ENCODE results near the gene E2F8.

The E2F8 gene

DNA sequence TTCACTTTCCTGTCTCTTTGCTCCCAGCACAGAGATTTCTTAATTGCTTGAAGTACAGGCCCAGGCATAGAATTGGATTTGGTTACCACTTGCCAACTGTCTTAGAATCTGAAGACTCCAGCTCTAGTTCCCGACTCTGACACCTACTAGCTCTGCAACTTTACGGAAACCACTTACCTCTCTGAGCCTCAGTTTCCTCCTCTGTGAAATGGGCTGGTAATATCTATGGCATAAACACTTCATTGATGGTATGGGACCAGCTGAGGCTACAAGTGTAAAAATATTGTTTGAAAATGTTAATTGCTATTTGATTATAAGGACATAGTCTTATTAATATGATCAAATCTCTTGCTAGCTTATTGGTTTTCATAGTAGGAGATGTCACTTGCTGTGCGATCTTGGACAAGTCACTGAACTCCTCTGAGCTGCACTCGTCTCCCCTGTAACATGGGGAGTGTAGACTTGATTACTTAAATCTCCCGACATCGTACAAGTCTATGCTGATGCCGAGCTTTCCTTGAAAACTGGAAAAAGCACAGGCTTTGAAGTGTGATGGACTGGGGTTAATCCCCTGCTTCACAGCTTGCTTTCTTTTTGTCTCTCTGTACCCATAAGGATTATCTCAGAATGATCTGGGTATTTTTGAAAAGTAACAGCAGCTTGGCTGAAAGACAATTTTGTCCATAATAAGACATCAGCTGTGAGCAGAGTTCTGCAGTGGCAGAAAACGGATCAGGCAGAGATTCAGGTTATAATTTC lies 11.8 kb upstream of the E2F8 start:
- no peak for DNase-seq

DNA sequence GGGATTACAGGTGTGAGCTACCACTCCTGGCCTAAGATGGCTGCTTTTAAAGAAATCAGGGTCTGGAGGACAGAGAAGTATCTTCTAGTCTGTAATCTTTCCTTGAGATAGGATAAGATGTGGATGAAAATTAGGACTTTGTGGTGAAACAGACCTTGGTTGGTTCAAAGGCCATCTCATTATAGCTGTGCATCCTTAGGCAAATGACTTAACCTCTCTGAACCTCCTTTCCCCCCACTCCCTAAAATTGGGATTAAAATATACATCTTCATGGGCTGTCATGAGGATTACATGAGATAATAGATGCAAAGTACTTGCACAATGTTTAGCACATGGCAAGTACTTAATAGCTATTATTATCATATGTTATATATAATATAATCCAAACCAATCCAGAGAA lies 10.8 kb upstream of the E2F8 start:
- DNase-seq = no peak

DNA sequence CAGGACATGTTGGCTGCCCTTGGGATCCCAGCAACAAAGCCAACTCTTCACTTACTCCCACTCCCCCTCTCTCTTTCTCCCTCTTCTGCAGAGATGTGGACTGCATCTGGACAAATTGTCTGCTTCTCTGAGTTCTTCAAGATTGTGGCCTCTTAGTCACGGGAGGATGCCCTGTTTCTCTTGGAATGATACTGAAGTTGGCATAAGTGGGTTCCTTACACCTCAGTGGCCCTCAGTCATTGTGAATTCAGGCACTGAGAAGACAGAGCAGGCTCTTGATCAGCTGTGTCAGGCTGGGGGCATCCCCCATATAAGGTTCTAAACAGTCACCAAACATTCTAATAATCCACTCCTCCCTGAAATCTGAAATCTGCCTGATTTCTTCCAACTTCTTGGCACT lies 6.1 kb upstream of the E2F8 start:
- no peak for DNase-seq

DNA sequence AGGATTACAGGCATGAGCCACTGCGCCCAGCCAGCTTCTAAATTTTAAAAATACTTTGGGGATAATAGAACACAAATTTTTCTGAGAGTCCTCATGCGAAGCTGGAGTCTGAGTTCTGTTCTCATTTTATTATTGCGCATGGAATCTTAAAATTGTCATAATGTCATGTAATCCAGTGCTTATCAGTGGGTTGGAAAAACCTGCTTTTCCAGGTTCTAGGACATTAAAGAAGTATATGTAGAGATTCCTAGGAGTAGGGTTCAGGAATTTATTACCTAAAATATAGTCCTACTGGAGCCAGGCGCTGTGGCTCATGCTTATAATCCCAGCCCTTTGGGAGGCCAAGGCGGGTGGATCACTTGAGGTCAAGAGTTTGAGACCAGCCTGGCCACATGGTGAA lies 4.6 kb upstream of the E2F8 start:
- no peak for DNase-seq

DNA sequence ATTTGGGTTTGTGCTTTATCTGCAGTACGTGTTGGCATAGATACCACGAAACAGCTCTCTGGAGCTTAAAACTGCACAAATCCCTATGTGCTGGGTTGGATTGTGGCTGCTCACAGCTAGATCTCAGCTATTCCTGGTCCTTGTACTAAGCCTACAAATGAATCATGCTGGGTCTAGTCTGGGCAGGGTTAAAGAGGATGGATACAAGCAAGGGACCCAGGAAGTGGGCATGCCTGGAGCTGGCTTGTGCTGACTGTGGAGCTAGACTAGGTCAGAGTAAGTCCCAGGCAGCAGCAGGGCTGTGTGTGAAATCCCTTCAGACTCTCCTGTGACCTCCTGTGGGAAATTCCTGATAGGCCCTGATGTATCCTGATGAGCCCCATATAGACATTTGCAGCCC lies 3.9 kb upstream of the E2F8 start:
- no peak for DNase-seq

DNA sequence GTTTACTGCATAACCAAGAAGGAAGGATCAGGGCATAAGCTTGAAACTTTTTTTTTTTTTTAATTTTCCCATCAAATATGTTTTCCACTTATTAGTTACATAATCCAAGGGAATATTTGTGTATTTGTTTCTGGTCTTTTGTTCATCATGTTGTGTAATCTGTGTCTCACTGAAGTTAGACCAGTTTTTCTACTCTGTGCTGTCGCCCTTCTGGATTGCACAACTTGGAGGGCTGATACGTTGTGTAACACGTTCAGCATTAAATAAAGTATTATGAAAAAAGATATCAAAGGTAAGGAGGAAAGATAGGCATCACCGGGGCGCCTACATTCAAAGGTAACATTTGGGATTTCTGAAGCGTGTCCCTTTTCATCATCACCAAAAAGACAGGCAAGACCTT lies 3.3 kb upstream of the E2F8 start:
- no peak for DNase-seq

DNA sequence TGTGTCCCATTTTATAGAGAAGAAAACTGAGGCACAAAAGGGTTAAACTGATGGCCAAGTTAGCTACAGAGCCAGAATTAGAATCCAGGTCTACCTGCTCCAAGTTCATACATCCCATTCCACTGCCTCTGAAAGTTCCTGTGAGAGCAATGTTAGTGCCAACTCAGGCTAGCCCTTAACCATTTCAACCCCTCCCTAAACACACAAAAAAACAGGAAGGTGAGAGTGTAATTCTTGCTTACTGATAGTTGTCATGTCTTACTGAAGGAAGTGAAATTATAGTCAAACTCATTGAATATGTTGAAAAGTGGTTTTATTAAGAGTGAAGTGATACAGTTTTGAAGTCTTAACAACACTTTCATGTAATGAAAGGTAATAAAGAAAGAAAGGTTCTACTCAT lies 2.9 kb upstream of the E2F8 start:
- DNase-seq = no peak

DNA sequence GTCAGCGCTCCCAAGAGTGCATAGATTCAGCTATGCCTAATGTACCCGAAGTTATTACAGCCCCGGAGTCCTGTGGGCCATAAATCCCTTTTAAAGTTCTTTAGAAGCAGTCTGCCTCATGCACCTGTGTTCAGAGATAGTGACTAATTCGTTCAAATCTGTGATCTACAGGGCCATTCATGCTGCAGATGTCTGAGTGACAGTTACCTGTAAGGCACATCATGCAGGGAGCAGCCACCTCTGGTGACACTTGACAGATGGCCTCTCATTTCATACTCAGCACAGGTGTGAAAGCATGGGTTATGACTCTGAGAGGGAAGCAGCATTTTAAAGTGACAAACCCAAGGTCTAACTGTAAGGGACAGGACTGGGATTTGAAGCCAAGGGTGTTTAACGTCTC lies 2.4 kb upstream of the E2F8 start:
- DNase-seq = no peak

DNA sequence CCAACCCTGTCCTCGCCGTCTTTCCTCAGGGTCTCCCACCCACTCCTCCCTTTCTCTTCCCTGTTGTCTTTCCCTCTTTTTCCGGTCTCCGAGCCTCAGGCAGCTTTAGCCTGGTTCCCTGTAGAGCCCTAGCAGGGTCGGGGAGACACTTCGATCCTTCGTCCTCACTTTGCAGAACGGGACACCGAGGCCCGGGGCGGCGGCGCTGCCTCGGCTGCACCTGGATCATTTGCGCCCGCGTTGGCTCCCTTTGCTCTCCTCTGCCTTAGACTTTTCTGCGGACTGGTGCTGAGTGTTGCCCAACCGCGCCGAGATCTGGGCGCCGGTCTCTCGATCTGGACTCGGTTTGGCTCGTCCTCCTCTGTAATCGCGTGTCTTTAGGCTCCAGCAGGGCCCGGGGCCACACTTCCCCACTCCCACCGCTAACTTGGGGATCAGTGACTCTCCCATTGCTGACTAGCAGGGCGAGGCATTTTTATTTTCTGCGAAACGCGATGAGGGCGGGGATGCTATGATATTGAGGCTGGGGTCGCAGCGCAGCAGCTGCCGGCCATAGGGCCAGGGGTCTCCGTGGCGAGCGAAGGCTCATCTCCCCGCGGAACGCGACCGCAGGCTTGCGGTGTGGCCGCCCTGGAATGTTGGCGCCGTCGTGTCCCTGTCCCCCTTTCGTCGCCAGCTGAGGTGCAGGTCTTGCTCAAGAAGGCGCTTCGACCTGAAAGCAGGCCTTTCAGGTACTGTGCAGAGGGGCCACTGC lies 1.6 kb upstream of the E2F8 start:
- no peak for DNase-seq

DNA sequence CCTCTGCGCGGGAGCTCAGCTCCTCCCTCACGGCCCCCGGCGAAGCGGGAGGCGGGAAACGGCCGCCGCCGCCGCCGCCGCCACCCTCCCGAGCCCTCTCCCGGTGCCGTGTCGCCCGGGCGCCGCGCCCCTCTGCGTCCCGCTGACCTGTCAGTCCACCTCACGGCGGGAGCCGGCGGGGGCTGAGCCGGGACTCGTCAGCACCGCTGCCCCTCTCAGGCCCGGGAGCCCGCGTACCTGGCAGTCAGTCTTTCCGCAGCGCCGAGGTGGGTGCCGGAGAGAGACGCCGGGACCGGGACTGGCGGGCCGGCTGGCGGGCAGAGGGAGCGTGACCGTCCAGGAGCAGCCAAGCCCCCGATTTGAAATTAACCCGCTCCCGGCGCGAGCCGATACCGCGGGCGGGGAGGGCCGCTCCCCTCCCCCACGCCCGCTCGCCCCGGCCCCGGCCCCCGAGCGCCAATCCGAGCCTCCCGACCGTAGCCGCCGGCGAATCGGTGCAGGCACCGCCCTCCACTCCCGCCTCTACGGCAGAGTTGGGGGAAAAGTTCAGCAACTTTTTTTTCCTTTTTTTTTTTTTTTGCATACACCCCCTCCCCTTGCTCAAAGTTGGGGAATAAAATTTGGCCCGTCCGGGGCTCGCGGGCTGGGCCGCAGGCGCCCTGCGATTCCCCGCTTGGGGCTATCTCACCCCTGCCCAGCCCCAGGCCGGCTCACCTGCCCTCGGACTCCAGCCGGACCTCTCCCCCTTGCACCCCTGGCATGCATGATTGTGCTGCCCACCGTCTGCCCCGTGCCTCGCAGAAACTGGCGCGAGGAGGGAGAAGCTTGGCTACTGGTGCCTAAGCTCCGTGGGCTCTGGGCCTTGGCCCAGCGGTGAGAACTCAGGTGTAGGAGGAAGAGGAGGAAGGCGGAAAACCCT lies 774 bp upstream of the E2F8 start:
- DNase-seq = no peak

DNA sequence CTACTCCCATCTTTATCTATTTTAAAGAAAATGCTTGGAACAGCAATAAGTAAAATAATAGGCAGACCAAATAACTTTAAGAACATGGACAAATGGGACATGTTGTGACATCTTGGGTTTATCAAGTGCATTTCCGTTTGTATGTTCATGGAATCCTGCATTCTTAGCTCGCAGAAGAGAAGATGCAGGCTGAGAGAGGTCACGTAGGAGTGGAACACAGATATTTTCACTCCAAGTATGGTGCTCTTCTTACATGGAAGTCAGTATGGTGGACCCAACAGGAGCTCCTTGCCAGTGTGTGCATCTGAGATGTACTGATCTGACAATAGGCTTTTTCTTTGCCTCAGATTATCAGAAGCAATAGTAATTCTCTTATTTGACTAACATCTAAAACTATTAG lies 1.7 kb downstream of the E2F8 start:
- no peak for DNase-seq

DNA sequence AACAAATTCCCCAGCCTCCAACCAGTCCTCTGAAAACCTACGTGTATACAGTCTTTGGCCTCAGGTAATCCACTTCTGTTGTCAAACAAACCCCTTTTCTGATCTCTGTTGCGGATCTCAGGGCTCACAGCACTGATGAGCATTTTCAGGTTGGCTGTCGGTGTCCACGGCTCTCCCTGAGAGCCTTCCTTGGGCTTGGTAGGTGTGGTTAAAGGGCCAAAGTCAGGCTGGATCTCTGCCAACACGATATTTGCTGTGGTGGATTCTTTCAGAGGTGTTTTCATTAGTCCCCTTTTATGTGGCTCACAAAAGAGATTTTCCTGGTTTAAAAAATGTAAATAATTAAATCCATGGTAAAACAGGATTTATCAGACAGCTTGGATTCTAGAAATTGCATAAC lies 2.9 kb downstream of the E2F8 start:
- no peak for DNase-seq

DNA sequence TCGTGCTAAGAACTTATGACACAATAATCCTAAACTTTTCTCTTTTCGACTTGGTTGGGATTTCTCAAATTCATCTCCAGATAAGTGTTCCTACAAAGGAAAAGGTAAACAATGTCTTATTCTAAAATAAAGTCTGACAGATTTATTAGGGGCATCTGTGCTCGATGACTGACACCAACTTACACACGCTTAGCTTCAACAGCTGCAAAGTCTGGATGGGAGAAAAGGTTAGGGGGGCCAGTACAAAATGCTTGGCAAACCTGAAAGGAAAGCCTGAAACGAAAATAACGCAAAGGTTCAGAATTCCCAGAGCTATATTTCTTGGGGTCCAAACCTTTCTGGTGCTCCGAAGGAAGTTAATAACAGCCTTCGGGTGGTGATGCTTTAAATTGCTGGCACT lies 3.4 kb downstream of the E2F8 start:
- no peak for DNase-seq

DNA sequence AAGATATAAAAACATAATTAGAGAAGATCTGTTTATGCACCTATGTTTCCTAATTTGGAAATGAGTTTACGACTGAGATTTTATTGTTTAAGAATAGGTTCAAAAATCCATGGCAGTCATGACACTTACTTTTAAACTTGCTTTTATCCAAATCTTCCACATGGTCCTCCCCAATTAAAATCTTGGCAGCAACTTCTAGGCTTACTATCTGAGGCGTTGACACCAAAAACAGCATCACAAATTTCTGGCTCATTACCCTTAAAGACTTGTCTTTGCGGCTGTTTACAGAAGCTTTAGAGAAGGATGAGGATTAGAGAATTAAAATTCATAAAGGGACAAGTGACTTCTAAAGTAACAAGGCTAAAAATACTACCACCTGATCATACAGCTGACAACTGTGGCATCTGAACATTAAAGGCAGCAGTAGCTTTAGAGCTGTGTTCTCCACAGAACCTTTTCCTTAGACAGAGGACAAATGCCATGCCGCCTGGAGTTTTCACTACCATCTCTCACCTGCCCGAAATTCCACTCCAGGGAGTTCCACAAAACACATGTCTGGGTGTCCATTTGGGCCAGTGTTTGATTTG lies 6.4 kb downstream of the E2F8 start:
- DNase-seq = no peak

DNA sequence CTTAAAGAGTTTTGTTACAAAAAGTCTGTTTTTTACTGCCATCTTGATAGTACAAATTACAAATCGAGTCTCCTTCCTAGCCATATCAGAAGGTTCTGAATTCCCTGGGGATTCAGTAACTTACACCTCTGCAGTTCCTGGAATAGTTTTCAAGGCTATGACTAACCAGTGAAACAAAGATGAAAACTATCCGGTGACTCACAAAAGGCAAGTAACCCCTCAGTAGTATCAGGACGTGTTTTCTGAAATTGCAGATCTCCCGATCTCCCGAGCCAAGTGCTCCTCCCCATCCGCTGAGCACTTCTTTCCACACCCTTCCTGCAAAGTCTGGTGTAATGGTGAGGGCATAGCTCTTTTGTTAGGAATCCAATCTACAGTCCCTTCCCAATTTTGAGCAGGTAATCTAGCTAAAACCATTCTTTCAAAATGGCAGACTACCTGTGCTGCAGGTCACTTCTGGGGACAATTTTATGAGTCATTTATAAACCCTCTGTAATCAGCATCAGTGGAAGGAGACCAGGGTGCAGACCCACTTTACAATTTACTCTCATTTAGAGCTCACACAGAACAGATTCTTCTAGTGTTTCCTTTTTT lies 7.7 kb downstream of the E2F8 start:
- DNase-seq = peak; percentile 84

DNA sequence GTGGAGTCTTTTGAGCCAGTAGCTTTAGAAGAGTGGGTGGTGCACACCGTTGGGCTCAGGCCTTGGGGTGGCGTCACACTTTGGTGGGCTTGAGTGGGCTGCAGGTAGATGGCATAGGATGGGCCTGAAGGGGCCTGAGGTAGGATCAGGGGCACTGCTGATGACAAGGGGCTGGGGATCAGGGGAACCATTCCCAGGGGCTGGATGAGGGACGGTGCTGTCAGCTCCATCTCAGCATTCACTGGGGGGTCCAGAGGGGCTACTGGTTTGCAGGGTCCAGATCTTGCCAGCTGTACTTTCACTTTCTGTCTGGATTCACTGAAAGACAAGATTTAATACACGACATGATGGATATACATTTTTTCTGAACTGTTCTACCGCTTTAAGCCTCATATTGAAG lies 11.1 kb downstream of the E2F8 start:
- DNase-seq = no peak

DNA sequence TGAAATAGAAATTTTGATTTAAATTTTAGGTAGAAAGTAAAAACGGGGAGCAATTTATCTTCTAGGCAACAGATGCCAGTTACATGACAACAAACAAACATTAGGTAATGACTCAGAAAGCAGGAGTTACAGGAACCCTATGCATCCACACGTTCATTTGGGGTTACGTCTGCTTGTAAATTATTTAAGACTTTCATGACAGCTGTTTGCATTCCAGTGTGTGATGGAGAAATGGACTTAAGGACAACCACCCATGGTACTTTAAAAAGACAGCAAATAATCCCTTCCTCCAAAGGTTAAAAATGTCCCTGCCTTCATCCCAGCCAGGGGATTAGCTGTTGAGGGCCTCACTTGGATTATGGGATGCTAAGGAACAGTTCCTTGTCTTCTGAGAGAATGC lies 11.8 kb downstream of the E2F8 start:
- DNase-seq = no peak

DNA sequence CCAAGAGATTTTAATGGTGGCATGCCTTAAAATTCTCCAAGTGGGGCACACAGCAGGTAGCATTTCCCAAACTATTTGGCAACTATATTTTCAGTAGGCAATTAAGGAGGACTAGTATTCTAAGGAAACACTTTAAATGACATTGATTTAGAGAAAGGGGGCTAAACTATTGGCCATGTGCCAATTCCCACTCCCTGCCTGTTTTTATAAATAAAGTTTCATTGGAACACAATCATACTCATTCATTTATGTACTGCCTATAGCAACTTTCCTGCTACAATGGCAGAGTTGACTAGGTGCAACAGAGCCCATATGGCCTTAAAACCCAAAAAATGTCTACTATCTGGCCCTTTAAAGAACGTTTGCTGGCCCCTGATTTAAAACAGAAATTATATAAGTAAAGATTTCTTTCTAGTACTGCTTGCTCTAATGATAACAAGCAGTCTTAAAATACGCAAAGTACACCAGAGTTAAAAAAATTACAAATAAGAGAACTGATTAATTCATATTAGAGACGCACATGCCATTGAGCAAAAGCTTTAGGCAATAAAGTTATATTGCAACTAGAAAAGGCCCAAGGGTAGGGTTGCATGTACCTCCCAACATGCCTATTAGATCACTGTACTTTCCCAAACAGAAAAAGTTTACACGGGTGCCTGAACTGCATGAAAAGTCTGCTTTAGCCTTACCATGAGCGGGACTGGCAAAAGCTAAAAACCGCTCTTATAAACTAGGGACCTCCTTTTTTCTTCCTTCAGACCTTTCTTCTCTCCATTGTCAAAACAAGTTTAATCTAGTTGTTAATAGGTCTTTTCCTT lies 14.2 kb downstream of the E2F8 start:
- no peak for DNase-seq

DNA sequence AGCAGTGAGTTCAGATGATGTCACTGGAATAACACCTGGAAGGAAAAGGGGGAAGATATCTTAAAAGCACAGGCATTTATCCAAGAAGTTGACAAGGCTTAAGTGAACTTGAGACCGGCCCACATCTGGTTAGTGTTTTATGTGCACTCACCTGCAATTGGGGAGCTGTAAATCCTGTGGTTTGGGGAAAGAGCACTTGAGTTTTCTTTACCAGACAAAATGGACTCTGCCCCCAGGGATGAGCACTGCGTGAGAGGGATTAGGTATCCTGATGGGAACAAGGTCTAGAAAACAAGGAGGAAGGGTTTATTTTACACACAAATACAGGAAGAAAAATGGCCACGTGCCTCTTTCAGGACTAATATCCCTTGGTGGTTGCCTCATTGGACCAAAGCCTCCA lies 15.2 kb downstream of the E2F8 start:
- DNase-seq = no peak

DNA sequence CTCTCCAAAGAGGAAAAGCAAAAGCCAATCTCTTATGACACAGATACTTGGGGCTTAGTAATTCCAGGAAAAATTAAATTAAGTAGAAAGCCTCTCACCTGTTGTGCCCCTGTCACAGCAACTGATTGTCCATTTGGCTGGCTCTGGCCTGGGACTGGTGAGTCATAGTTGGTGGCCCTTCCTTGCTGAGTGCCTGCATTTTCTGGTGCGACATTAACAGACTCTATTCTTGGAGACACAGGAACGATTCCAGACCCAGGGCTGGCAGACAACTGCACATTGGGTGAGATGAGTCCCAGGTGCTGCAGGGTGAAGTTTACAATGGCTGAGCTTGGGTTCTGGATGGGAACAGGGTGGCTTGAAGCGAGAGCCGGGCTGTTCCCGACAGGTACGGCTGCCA lies 15.6 kb downstream of the E2F8 start:
- DNase-seq = no peak

DNA sequence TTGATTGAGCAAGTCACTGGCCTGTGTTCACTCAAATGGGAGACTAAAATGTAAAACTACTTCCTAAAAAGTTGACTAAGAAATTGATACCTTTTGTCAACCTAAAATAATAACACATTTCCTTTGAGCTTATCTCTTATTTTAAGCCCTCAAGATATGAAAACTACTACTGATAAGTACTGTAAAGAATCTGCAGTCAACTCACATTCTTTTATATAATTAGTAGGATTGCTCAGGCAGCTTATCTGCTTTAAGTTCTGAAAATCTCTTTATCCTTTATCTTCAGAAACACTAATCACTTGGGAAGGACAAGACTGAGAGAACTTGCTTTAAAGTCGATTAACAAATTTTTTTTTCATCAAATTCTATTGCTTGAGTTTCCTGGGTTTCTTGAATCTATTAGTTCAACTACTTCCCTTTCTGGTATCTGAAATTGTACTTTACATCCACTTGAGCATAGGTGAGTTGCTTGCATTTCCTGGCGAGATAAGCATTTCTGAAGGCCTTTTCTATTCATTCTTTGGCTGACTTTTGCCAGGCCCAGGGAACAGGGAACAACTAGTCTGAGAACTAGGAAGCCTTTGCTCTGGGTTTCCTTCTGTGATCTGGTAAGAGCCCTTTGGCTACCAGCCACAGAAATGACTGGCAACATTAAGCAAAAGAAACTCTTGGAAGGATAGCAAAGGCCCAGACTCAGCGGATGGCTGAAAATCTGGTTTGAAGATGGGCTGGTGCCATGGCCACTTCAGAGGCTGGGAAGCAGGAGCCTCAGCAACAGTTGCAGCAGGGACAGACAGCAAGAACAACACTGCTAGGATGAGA lies 19.6 kb downstream of the E2F8 start:
- DNase-seq = no peak
